Gastrocnemius medialis (tissue), 4 donors: Measurements from ENCODE around the gene RAI1.

Experiments
- POLR2A ChIP-seq, 2 donors: fragments of 450-650 bp; IDR thresholded peaks; one replicate each; pipeline ENCODE4 v1.6.1; 2017; ENCODE audit warnings: antibody characterized with exemption in 2 of 2, mild to moderate bottlenecking in 2 of 2, moderate library complexity in 2 of 2
- TF ChIP-seq, protein P1 (sequence below), 5 experiments: fragments of 450-650 bp in 3 of 5; fragments of 200-600 bp in 2 of 5; sonication (generic) in 2 of 5; IDR thresholded peaks in 4 of 5; conservative IDR thresholded peaks in 1 of 5; 1 replicate in 4 of 5; 2 replicates in 1 of 5; pipeline ENCODE4 v1.5.1; 2016 to 2019; ENCODE audit warnings: antibody characterized with exemption in 5 of 5, mild to moderate bottlenecking in 3 of 5, moderate library complexity in 3 of 5

DNA sequence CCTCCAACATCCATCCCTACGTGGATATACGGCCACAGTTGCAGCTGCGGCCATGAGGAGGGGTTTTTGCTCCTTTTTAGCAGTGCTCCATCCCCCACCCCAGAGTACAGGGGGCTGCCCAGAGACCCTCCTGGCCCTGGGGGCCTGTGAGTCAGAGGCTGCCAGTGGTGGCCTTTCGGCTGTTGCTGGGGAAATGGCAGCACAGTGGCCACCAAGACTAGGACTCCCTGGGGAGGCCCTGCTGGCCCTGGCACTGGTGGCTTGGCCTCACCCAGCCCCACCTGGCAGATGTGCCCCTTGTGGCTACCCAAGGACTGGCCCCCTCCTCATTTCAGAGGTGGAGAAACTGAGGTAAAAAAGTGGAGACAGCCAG lies 29.1 kb downstream of the RAI1 start:
- TF ChIP-seq, protein P1, sequence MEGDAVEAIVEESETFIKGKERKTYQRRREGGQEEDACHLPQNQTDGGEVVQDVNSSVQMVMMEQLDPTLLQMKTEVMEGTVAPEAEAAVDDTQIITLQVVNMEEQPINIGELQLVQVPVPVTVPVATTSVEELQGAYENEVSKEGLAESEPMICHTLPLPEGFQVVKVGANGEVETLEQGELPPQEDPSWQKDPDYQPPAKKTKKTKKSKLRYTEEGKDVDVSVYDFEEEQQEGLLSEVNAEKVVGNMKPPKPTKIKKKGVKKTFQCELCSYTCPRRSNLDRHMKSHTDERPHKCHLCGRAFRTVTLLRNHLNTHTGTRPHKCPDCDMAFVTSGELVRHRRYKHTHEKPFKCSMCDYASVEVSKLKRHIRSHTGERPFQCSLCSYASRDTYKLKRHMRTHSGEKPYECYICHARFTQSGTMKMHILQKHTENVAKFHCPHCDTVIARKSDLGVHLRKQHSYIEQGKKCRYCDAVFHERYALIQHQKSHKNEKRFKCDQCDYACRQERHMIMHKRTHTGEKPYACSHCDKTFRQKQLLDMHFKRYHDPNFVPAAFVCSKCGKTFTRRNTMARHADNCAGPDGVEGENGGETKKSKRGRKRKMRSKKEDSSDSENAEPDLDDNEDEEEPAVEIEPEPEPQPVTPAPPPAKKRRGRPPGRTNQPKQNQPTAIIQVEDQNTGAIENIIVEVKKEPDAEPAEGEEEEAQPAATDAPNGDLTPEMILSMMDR (IDR thresholded peaks at IDR 0.05 in 4 of 5, conservative IDR thresholded peaks at IDR 0.05 in 1 of 5): no peak
- TF ChIP-seq POLR2A (IDR thresholded peaks at IDR 0.05): no peak
